GM19240 (cell line): ENCODE data around the gene F2RL2.

Source experiments
- DNase-seq: peaks from one replicate; pipeline ENCODE4 v3.0.0; 2011; ENCODE audit warnings: low spot score; ENCODE audit not compliant: insufficient read length

The F2RL2 gene

GRCh38 chr5:76585783-76586217 is 37.4 kb downstream of the F2RL2 start:
- DNase-seq: no peak

- no peak for DNase-seq
These were observed 39.8 kb downstream of the F2RL2 start for GRCh38 chr5:76583163-76584047.

DNA sequence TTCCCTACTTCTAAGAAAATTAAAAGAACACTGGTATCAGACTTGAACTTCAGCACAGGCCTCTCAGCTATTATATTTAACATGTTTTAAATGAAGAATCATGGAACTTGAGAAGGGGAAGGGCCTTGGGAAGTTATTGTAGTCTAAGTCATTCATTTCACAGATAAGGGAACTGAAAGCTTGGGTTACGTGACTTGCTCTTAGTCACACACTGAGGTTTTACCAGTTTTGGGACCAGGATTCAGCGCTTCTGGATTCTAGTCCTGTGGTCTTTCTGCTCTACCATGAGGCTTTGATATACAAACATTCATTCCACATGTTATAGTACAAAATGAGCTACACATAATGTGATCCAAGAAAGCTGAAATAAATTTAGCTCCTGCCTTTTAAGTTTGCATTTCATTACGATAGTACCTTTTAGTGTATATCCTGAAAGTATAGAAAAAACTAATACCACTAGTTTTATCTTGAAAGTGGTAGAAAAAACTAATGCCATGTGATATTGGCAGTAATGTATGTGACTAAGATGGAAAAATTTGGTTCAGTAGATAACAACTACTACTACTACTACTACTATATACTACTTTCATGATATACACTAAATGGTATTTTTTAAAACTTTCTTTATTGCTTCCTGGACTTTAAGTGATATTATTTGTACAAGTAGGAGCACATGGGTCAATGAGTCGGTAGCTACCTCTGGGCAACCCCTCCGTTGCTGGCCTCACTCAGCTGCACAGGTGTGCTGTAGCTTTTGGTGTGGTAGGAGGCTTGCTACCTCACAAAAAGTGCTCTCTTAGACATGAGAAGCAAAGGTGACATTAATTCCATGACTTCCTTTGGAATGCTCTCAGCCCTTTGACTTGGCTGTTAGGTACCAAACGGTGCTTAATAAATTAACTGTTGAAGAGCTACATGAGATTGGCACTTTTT is 40.7 kb downstream of the F2RL2 start:
- no peak for DNase-seq

- no peak for DNase-seq
These were observed 42.2 kb downstream of the F2RL2 start for GRCh38 chr5:76580981-76581380.

- no peak for DNase-seq
These were observed 43.9 kb downstream of the F2RL2 start for GRCh38 chr5:76579166-76579937.

GRCh38 chr5:76576996-76577395 is 46.2 kb downstream of the F2RL2 start:
- DNase-seq: no peak

GRCh38 chr5:76576450-76576849 is 46.8 kb downstream of the F2RL2 start:
- DNase-seq: no peak

GRCh38 chr5:76571559-76571958 is 51.6 kb downstream of the F2RL2 start:
- no peak for DNase-seq

DNA sequence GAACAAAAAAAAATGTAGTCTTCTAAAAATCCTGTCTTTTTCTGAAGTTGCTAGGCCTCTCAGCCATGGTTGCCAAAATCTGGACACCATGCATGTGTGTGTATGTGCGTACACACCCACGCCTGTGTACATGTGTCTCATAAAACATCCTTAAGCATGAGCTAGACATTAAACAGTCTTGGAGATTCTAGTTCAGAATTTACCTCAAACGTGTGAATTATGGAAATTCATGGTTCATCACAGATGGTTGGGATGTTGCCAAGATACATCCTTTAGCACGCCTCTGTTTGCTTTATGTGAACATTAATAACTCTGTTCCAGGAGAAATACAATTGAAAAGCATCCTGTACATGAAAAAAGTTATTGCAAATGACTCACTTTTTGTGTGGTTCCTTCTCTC is 53.0 kb downstream of the F2RL2 start:
- no peak for DNase-seq
